Activated CD8-positive, alpha-beta T cell treated with anti-CD3 and anti-CD28 coated beads, Interleukin-2, amount 10 ng/mL, durations not matched to agents 7 days and 5 days (primary cell): ENCODE results near the gene EDDM13. TPM values are rescaled to one million over a fixed set of nuclear protein-coding genes. Genes with fewer than 3 reads are reported as not detected.

Experiments
- ATAC-seq: fragments of 150-1000 bp; cut with Tn5 transposase; one replicate; pipeline ENCODE4 v1.10.0; 2021; ENCODE audit warnings: moderate library complexity
- CTCF ChIA-PET: fragments of 350-600 bp; sonication (Branson Sonifier 250); formaldehyde crosslinking; loops from one replicate; lab custom pipeline; 2021; ENCODE audit warnings: antibody characterized with exemption; lab: Charles Lee
- POLR2A ChIA-PET: fragments of 350-600 bp; sonication (Branson Sonifier 250); formaldehyde crosslinking; loops from one replicate; lab custom pipeline; 2021; ENCODE audit warnings: antibody characterized with exemption; lab: Charles Lee
- DNase-seq: peaks from one replicate; pipeline ENCODE4 v3.0.0-alpha.2; 2020
- H3K27ac Mint-ChIP-seq: one replicate; pipeline ENCODE4 v1.8.0; 2021; ENCODE audit warnings: mild to moderate bottlenecking, mixed read lengths
- H3K27me3 Mint-ChIP-seq: one replicate; pipeline ENCODE4 v1.8.0; 2021; ENCODE audit warnings: low read depth, mixed read lengths
- H3K36me3 Mint-ChIP-seq: one replicate; pipeline ENCODE4 v1.8.0; 2021; ENCODE audit warnings: low read depth, mixed read lengths
- H3K4me1 Mint-ChIP-seq: one replicate; pipeline ENCODE4 v1.8.0; 2021; ENCODE audit warnings: low read depth, mixed read lengths
- H3K4me3 Mint-ChIP-seq: one replicate; pipeline ENCODE4 v1.8.0; 2021; ENCODE audit warnings: mild to moderate bottlenecking, mixed read lengths
- H3K9me3 Mint-ChIP-seq: one replicate; pipeline ENCODE4 v1.8.0; 2022; ENCODE audit warnings: mixed read lengths; ENCODE audit not compliant: insufficient read depth
- total RNA-seq, 2 experiments: library from RNA; stranded (reverse); gene quantifications; one replicate each; pipeline ENCODE4 v1.2.3, GENCODE V29; 2021

Gene EDDM13
- total RNA-seq, 2 experiments from 2014 or later: 2.3 to 2.9 TPM

GRCh38 chr19:56312787-56313657, 40.5 kb downstream of the EDDM13 start:
- Mint-ChIP-seq H3K4me1 (peaks cover 27% of the 10 kb centered on the region), H3K9me3 (no peaks in the 10 kb centered on the region), H3K27me3 (no peaks in the 10 kb centered on the region), H3K4me3 (peak overlapping the region; percentile 89), H3K27ac (peak overlapping the region; percentile 71), H3K36me3 (peaks cover 23% of the 10 kb centered on the region)
- no peak for DNase-seq
- POLR2A ChIA-PET: interaction anchor here (1.3 to 1.4 kb wide), 2 partner anchors 192 to 193 kb away, joined by 4 read pairs; no protein-coding TSS in a partner anchor
- CTCF ChIA-PET: interaction anchor here (1.0 to 3.5 kb wide), 4 partner anchors 9 to 659 kb away, joined by 3 to 22 read pairs (median 8); no protein-coding TSS in a partner anchor
- ATAC-seq: no peak

DNA sequence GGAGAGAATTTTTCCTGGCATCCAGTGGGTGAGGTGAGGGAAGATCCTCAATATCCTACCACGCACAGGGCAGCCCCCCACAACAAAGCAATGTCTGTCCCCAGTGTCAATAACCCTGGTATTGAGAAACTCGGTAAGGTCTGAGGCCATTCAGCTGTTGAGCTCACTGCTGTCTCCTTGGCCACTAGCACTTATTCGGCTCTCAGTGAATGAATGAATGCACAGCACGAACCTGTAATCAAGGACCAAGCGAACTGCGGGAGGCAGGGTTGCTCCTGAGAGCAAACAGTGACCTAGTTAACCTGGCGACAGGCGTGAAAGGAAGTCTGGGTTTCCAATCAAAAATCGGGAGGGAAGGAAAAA, 41.5 kb downstream of the EDDM13 start:
- DNase-seq: no peak
- CTCF ChIA-PET: interaction anchor here (1.1 to 3.5 kb wide), 4 partner anchors 19 to 660 kb away, joined by 4 to 22 read pairs (median 8); no protein-coding TSS in a partner anchor
- H3K36me3 Mint-ChIP-seq: peaks cover 18% of the 10 kb centered on the region
- no peaks in the 10 kb centered on the region for H3K27me3 Mint-ChIP-seq
- peak overlapping the region; percentile 98 for H3K27ac Mint-ChIP-seq
- peak; percentile 3 for ATAC-seq
- no peaks in the 10 kb centered on the region for H3K9me3 Mint-ChIP-seq
- peak overlapping the region; percentile 89 for H3K4me3 Mint-ChIP-seq
- POLR2A ChIA-PET: interaction anchor here (1.3 to 1.5 kb wide), 3 partner anchors 13 to 194 kb away, joined by 3 to 4 read pairs (median 4); no protein-coding TSS in a partner anchor
- H3K4me1 Mint-ChIP-seq: peaks cover 27% of the 10 kb centered on the region

- Mint-ChIP-seq H3K4me3 (peak within 1 kb of the TSS; percentile 89), H3K27ac (peak within 1 kb of the TSS; percentile 98), H3K36me3 (peaks cover 16% of the 10 kb centered on the region), H3K27me3 (no peaks in the 10 kb centered on the region), H3K9me3 (no peaks in the 10 kb centered on the region), H3K4me1 (peaks cover 27% of the 10 kb centered on the region)
- CTCF ChIA-PET: interaction anchor here (0.6 to 3.5 kb wide), 5 partner anchors 11 to 660 kb away, joined by 3 to 22 read pairs (median 5); no protein-coding TSS in a partner anchor
- peak; percentile 86 for ATAC-seq
- POLR2A ChIA-PET: interaction anchor here (0.9 to 1.5 kb wide), 5 partner anchors 14 to 195 kb away, joined by 3 to 4 read pairs (median 4); partner anchors contain the start of gene ZNF787
- peak; percentile 96 for DNase-seq
These were observed 42.0 kb downstream of the EDDM13 start, which contains the start of gene ZSCAN5A for GRCh38 chr19:56314381-56315076. Gene ZSCAN5A, minus strand, starts transcription at chr19:56314839. Its CDS starts 89,793 bp downstream, at chr19:56225046.

DNA sequence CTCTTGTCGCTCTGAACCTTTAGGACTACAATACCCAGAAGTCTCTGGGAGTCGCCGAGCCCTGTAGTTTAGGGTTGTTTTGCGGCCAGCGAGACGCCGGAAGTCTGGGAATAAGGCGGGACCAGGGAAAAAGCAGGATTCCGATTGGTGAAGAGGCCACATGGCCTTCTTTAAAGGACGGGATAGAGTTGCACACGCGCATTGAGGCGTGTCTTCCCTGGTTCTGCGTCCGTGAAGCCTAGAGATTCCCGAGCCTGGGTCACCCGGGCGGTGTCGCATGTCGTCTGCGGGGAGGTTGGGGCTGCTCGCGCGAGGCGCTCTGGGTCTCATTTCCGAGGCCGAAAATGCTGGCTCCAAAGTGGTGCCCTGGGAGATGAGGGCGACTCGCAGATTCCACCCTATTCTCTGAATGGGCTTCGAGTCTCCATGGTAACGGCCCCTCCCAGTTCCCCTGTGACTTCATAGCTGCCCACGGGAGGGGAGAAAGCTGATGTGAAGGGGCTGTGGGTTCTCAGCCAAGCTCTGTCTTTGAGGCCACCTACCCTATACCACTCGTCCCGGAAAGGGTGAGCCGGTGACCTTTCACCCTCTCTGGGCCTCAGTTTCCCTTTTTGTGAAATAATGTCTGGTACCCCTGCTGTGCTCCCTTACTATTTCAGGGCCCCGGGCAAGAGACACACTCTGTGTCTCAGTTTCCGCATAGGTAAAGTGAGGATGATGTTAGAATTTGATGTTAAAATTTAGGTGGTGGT, 42.7 kb downstream of the EDDM13 start:
- DNase-seq (peak; percentile 95), ATAC-seq (peak; percentile 82)
- Mint-ChIP-seq H3K27me3 (no peaks in the 10 kb centered on the region), H3K27ac (peak overlapping the region; percentile 98), H3K4me3 (peak overlapping the region; percentile 89), H3K9me3 (no peaks in the 10 kb centered on the region), H3K4me1 (peaks cover 27% of the 10 kb centered on the region), H3K36me3 (peaks cover 16% of the 10 kb centered on the region)
- ChIA-PET POLR2A (interaction anchor here (0.6 to 1.5 kb wide), 4 partner anchors 14 to 194 kb away, joined by 3 to 4 read pairs (median 3); partner anchors contain the start of gene ZNF787), CTCF (interaction anchor here (0.6 to 3.5 kb wide), 4 partner anchors 10 to 64 kb away, joined by 3 to 22 read pairs (median 8); no protein-coding TSS in a partner anchor)

DNA sequence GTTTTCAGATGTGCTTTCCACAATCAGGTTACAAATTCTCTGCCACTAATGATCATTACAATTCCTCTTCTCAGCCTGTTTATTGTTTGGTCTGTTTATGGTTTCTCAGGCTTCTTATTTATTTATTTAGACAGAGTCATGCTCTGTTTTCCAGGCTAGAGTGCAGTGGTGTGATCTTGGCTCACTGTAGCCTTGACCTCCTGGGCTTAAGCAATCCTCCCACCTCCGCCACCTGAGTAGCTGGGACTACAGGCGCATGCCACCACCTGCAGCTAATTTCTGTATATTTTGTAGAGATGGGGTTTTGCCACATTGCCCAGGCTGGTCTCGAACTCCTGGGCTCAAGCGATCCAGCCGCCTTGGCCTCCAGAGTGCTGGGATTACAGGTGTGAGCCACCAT, 44.2 kb downstream of the EDDM13 start:
- no peaks in the 10 kb centered on the region for H3K27me3 Mint-ChIP-seq
- POLR2A ChIA-PET: no interaction called here
- DNase-seq: no peak
- CTCF ChIA-PET: no interaction called here
- H3K4me1 Mint-ChIP-seq: peaks cover 25% of the 10 kb centered on the region
- no peak for ATAC-seq
- no peaks in the 10 kb centered on the region for H3K9me3 Mint-ChIP-seq
- peaks cover 9% of the 10 kb centered on the region for H3K36me3 Mint-ChIP-seq
- H3K4me3 Mint-ChIP-seq: no peak overlapping the region
- no peak overlapping the region for H3K27ac Mint-ChIP-seq

DNA sequence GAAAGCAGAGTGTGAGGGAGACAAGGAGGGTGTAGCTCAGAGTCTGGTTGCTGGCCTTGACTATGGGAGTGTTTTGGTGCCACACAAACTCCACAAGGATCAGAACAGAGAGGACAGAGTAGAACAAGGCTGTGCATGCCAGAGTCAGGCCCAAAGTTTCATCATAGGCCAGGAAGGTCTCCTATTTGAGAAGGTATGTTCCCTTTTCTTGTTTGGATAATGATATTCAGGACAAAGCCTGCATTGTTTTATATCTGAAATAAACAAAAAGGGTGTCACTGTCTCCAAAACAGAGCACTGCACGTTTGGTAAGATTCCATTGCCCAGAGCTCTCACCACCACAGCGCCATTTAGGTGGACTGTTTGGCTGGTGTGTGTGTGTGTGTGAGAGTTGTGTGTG, 45.2 kb downstream of the EDDM13 start:
- Mint-ChIP-seq H3K9me3 (no peaks in the 10 kb centered on the region), H3K36me3 (peaks cover 4% of the 10 kb centered on the region), H3K27ac (no peak overlapping the region), H3K27me3 (no peaks in the 10 kb centered on the region), H3K4me3 (no peak overlapping the region), H3K4me1 (peaks cover 18% of the 10 kb centered on the region)
- ChIA-PET CTCF (interaction anchor here (2.3 kb wide), 1 partner anchor 16 kb away, joined by 7 read pairs; no protein-coding TSS in a partner anchor), POLR2A (no interaction called here)
- DNase-seq: no peak
- ATAC-seq: no peak

GRCh38 chr19:56319991-56320390, 47.4 kb downstream of the EDDM13 start:
- ChIA-PET POLR2A (no interaction called here), CTCF (no interaction called here)
- H3K36me3 Mint-ChIP-seq: no peaks in the 10 kb centered on the region
- H3K27ac Mint-ChIP-seq: no peak overlapping the region
- H3K9me3 Mint-ChIP-seq: peaks cover 4% of the 10 kb centered on the region
- no peak overlapping the region for H3K4me3 Mint-ChIP-seq
- ATAC-seq (no peak), DNase-seq (no peak)
- no peaks in the 10 kb centered on the region for H3K27me3 Mint-ChIP-seq
- H3K4me1 Mint-ChIP-seq: peaks cover 4% of the 10 kb centered on the region

- Mint-ChIP-seq H3K9me3 (peaks cover 4% of the 10 kb centered on the region), H3K36me3 (no peaks in the 10 kb centered on the region), H3K4me3 (no peak overlapping the region), H3K4me1 (no peaks in the 10 kb centered on the region), H3K27me3 (no peaks in the 10 kb centered on the region), H3K27ac (no peak overlapping the region)
- DNase-seq (no peak), ATAC-seq (no peak)
- ChIA-PET POLR2A (no interaction called here), CTCF (interaction anchor here (0.9 to 1.9 kb wide), 4 partner anchors 9 to 255 kb away, joined by 3 to 7 read pairs (median 5); no protein-coding TSS in a partner anchor)
These were observed 48.9 kb downstream of the EDDM13 start for GRCh38 chr19:56321254-56321988.

DNA sequence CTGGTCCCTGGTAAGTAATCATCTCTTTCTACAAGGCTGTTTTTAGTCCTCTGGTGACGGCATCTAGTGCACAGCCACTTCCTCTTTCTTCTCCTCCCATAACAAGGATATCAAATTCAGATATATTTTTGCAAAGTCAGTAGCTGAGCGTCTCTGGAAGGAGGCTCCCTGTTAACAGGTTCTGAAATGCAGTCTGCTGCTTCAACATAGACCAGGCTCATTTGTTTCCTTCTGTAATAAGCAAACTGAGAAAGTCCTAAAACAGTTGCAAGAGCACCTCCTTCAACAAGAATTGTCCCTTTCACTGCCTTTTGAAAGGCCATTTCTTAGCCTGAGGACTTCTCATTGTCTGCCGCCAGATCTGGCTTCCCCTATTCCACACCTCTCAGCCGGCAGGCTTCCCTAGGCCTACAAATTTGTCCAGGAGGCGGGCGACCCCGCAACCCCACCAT, 49.5 kb downstream of the EDDM13 start:
- no peak for ATAC-seq
- CTCF ChIA-PET: interaction anchor here (0.9 to 1.9 kb wide), 4 partner anchors 9 to 256 kb away, joined by 3 to 7 read pairs (median 5); no protein-coding TSS in a partner anchor
- no peak overlapping the region for H3K4me3 Mint-ChIP-seq
- DNase-seq: no peak
- H3K27ac Mint-ChIP-seq: no peak overlapping the region
- H3K4me1 Mint-ChIP-seq: no peaks in the 10 kb centered on the region
- H3K9me3 Mint-ChIP-seq: peaks cover 4% of the 10 kb centered on the region
- POLR2A ChIA-PET: no interaction called here
- H3K36me3 Mint-ChIP-seq: no peaks in the 10 kb centered on the region
- H3K27me3 Mint-ChIP-seq: no peaks in the 10 kb centered on the region

GRCh38 chr19:56324436-56324835, 51.9 kb downstream of the EDDM13 start:
- no peak for DNase-seq
- Mint-ChIP-seq H3K9me3 (peaks cover 4% of the 10 kb centered on the region), H3K4me1 (no peaks in the 10 kb centered on the region), H3K36me3 (no peaks in the 10 kb centered on the region), H3K27me3 (no peaks in the 10 kb centered on the region), H3K27ac (no peak overlapping the region), H3K4me3 (no peak overlapping the region)
- CTCF ChIA-PET: no interaction called here
- POLR2A ChIA-PET: no interaction called here
- no peak for ATAC-seq
